HG03135 (cell line): ENCODE measurements around the gene CRLF1.
"Not testable (repeated sequence)": the region's sequence is repeated elsewhere in the genome, so short reads cannot be mapped to it uniquely, and the experiment has no call there.

Experiments used
- ATAC-seq: cut with Tn5 transposase; IDR thresholded peaks from one replicate; pipeline ENCODE4 v1.9.1; 2021; ENCODE audit warnings: mild to moderate bottlenecking, moderate library complexity; ENCODE audit not compliant: unreplicated experiment

CRLF1 gene

GRCh38 chr19:18610245-18610555, 3.6 kb upstream of the CRLF1 start:
- ATAC-seq: no peak

DNA sequence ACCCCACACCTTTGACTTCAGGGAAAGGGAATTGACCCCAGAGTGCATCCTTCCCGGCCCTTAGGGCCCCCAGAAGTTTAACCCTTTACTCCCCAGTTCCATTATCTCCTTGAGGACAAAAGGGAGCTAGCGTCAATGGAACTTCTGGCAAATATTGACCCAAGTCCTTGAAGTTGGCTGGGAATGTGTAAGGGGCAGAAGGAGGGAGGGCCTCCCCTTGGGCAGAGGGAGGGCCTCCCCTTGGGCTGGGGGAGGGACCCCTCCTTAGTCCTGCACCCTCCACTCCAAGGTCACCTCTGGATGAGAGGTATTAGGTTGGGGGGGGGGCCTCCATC, 3.1 kb upstream of the CRLF1 start:
- ATAC-seq: no peak

DNA sequence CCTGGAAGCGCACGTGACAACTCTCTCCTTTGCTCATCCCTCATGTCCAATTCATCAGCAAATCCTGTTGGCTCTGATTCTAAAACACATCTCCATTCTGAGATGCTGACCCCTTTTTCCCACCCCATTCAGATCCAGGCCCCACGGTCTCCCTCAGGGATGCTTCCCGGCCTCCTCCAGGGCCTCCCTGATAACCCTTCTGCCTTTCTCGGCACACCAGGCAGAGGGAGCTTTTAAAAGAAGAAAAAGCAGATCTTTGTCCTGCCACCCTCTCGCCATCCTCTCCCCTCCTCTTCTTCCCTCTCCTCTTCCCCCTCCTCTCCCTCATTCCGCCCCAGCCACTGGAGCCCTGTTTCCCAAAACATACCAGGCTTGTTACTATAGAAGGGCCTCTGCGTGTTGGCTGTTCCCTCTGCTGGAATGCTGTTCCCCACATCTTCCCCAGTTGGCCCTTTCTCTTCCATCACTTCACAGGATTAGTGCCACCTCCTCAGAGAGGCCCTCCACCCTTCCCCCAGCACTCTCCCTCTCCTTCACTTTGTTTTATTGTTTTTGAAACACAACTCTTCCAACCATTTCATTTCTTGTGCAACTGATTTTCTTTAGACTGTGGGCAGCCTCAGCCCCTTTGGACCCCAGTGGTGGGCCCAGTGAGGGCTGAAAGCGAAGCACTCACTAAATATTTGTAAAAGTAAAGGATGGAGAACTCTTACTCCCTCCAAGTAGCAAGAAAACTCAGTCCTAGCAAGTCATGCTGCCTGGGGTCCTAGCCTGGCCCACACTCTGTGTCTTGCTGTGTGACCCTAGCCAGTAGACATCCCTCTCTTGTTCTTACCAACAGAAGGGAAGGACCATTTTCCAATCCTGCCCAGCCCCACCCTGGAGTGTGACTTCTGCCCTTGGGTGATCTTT, 2.5 kb upstream of the CRLF1 start:
- ATAC-seq: no peak

DNA sequence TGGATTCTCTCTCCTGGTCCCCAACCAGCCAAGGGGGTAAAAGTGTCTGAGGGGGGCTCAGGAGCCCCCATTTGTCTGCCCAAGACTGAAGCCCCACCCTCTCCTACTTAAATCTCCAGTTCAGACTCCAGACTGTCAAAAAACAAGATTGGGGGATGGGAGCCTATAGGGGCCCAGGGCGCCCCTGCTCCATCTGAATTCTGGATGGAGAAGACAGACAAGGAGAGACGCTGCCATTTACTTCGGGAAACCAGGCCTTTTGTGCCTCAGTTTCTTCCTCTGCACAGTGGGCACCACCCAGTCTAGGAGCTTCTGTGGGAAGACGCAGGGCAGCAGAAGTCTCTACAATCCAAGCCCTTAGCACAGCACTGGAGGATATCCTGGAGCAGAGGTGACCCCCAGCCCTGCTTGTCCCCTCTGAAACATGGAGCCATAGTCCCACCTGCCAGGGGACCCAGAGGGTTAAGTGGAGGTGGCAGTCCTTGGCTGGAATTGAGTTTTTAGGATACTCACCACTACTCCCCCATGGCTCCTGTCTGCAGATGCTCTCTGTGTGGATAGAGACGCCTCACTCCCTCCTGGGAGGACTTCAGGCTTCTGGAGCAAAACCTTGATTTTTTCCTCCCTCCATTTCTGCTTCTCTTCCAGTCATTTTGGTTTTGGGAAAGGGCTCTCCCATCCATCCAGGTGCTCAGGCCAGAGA, 1.7 kb upstream of the CRLF1 start:
- no peak for ATAC-seq

- no peak for ATAC-seq
Observed at GRCh38 chr19:18607226-18608101, 865 bp upstream of the CRLF1 start.

DNA sequence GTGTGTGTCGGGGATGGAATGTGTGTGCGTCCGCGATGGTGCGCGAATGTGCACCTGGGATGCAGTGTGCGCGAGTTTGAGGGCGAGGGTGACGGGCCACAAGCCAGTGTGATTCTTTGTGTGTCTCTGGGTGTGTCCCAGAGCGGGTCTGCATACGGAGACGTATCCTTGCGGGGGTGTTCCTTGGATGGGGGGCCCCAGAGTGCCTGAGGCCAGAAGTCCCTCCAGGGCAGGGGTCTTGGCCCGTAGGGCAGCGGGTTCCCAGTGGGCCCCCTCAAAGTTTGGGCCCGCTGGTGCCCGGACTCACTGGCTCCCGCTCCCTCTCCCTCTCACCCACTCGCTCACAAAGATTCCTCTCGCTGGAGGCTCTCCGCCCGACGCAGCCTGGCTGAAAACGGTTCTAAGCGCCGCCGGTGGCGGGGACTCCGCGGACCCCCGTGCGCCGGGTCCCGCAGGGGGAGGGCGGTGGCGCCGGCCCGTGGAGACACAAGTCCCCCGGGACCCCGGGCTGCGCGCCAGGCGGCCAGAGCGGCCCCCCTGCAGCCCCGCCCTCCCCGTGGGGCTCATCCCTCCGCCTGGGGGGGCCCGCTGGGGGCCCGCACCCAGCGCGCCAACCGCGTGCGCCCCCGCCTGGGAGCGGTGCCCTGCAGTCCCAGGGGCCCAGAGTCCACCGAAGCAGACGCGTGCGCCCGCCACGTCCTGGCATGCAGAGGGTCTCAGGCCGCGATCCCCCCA, 886 bp downstream of the CRLF1 start:
- no peak for ATAC-seq

DNA sequence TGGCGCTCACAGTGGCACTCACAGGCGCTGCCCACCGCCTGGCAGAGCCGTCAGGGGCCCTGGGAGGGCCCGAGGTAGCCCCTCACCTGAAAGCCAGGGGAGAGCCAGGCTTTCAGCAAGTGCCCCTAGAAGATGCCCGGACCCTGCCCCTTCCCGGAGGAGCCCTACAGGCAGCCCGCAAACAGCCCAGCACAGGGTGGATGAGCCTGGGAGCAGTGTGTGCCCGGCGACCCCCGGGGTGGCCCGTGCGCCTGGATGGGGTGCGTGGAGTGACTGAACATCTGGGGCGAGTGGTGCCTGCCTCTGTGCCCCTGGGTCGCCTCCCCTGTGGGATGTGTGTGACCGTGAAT, 1.4 kb downstream of the CRLF1 start:
- ATAC-seq: no peak

DNA sequence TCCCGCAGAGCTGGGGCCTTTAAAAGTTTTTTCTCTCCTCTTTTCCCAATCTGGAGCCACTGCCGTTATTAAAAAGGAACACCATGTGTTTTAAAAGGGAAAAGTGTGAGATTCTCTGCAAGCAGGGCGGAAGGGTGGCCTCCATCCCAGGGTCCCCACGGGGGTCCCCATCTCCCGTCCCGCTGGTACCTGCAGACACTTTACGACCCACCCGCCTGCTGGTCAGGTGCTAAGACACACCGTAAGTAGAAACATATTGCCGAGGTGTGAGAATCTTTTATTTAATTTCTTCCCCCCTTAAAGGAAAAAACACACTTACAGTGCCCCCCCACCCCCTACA, 1.8 kb downstream of the CRLF1 start:
- ATAC-seq: no peak

DNA sequence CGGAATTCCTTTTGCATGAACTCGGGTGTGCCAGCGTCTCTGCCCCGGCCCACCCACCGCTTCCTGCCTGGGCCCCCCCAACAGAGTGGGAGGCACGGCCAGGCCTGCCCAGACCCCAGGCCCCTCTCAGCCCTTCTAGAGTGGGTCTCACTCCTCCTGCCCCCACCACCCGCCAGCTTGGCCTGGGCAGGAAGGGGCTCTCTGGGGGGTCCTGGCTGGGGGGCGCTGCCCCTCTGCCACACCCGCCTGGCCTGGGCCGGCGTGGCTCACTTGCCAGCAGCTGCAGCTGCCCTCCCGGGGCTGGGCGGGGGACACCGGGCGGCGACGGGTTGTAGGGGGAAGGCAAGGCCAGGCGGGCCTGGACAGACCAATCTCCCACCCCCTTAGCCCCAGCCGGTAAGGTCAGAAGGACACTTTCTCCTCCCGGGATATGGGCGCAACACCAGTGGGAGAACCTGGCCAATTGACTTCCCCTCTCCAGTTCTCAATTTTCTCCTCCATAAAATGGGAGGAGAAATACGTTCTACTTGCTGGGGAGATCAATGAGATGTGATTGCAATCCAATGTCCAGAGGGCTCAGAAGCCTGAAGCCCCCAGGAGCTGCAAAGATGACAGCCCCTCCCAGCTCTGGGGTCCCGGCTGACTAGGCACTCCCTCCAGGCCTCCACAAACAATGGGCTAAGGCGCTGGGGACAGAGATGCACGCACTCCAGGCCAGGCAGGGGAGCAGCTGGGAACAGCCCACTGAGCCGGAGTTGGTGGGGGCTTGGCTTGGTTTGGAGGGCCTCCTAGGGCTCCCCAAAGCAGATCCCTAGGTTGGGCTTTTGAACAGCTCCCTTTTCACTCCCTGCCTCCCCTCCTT, 2.4 kb downstream of the CRLF1 start:
- ATAC-seq: no peak

- ATAC-seq: no peak
Observed at GRCh38 chr19:18603255-18603957, 3.2 kb downstream of the CRLF1 start.

DNA sequence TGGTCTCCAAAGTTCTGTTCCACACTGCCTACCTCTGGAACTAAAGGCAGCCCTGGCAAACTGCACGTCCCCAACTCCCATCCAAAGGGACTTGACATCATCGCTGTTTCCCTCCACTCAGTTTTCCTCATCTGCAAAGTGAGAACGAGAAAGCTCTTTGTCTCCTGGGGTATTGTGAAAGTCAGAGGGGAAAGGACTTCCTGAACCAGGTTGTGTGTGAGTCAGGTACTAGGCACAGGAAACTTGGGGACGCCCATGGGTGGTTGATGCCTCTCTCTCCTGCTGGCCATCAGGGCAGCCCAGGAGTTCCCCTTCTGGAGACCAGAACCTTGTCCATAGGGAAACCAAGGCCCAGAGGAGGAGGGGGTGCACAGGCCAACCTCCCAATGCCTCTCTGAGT, 4.7 kb downstream of the CRLF1 start:
- ATAC-seq: no peak

DNA sequence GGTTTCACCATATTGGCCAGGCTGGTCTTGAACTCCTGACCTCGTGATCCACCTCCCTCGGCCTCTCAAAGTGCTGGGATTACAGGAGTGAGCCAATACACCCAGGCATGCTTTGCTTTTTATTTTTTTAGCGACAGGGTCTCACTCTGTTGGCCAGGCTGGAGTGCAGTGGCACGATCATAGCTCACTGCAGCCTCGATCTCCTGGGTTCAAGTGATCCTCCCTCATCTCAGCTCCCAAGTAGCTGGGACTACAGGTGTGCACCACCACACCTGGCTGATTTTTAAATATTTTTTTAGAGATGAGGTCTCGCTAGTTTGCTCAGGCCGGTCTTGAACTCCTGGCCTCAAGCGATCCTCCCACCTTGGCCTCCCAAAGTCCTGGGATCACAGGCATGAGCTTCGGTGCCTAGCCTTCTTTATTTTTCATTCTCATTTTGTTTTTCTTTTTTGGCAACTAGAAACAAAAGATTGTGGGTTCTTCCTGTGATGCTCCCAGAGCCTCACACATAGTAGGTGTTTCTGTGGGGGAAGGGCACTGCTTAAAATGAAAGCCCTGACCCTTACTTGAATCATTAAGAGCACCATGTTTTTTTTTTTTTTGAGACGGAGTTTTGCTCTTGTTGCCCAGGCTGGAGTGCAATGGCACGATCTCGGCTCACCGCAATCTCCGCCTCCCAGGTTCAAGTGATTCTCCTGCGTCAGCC, 5.8 kb downstream of the CRLF1 start:
- not testable (repeated sequence) for ATAC-seq

DNA sequence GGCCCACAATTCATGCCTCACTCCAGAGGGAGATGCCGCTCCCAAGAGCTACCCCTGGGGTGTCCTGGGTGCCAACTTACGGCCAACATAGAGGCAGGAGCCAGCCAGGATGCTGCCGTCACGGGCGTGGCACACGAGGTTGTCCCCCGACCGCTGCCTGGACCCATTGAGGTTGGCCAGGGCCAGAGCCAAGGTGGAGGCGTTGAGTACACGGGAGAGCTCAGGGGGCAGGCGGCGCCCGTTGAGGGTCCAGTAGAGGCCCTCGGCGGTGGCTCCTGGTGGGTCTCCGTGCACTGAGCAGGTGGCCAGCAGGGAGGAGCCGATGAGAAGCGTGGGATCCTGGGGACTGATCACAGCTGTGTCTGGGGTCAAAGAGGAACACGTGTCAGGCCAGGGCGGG, 7.1 kb downstream of the CRLF1 start:
- no peak for ATAC-seq

GRCh38 chr19:18597809-18598660, 8.6 kb downstream of the CRLF1 start:
- no peak for ATAC-seq

GRCh38 chr19:18596752-18597157, 9.8 kb downstream of the CRLF1 start:
- no peak for ATAC-seq

DNA sequence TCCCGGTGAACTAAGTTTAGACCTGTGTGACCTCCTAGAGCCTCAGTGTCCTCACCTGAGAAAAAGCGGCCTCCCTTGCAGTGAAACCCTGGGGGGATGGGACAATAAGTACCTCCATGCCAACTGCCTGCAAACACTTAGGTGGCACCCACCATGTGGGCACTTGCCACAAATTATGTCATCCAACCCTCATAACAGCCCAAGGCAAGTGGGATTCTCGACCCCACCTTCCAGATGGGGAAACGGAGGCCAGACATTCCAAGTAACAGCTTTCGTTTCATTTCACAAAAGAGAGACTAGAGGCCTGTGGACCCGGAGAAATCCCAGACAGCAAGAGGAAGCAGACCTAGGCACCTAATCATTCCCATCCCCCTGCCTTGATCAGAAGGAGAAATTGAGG, 11.1 kb downstream of the CRLF1 start:
- ATAC-seq: no peak

- no peak for ATAC-seq
Observed at GRCh38 chr19:18594824-18595373, 11.7 kb downstream of the CRLF1 start.
